Stimulated activated naive CD4-positive, alpha-beta T cell treated with Interleukin-2 at 50 U/mL for 16 hours (primary cell): ENCODE data around the gene FANCI.

ENCODE experiments used
- DNase-seq: peaks from one replicate; lab custom pipeline; 2025; lab: John Stamatoyannopoulos, UW

The FANCI gene

DNA sequence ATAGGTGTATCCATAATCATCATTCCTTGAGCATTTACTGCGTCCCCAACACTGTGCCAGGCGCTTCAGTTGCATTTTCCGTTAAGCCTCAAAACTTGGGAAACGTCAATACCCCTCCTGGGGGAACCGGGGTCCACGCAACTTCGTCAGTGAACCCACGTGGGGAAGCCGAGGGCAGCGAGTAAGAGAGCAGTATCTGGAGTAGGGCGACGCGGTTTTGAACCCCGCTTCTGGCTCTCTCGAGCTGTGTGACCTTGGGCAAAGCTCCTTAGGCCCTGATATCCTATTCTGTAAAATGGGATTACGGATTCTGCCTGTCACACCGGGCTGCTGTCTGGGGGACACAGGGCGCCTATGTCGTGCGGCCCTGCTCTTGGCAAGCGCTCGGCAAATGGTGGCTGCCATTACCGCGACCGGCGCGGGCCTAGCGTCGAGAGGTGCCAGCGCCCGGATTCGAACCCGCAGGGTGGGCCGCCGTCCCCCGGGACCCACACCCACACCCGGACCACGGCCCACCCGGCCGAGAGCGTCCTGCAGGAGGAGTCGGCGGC is 90.3 kb downstream of the FANCI start:
- no peak for DNase-seq

DNA sequence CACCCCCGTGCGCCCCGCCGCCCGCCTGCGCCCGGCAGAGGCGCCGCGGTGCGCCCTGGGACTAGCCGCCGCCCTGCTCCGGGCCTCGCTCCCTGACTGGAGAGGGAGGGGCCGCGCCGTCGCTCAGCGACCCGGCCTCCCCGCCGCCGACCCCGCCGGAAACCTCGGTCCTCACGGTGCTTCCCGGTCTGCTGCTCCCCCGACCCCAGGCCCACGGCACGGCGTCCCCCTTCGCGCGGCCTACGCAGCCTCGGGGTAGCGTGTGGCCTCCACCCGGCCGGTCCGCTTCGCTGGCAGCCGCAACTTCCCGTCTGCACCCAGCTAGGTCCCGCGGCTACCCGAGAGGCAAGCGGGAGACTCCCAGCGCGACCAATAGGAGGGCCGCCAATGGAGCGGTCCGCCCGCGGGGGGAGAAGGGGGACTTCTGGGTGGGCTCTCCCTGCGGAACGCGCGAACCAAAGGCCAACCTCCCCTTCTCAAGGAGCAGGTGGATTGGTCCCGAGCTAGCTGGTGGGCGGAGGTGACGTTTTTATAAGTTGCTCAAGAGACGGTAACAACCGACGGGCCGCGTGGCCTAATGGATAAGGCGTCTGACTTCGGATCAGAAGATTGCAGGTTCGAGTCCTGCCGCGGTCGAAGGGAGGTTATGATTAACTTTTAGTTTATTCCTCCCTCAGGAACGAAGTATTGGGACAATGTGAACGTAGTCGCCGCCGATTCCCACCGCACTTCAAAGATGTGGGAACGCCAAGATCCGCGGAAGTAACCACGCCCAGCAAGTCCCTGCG is 90.9 kb downstream of the FANCI start, which contains the start of gene POLG:
POLG (minus strand) TSS at position 315 of the 788 bp plus-strand sequence. CDS start 1,070 bp downstream, outside the sequence.
- peak; percentile 98 for DNase-seq

GRCh38 chr15:89335298-89336041 is 91.7 kb downstream of the FANCI start:
- no peak for DNase-seq

- no peak for DNase-seq
Measured at GRCh38 chr15:89338036-89338435, 94.3 kb downstream of the FANCI start.

DNA sequence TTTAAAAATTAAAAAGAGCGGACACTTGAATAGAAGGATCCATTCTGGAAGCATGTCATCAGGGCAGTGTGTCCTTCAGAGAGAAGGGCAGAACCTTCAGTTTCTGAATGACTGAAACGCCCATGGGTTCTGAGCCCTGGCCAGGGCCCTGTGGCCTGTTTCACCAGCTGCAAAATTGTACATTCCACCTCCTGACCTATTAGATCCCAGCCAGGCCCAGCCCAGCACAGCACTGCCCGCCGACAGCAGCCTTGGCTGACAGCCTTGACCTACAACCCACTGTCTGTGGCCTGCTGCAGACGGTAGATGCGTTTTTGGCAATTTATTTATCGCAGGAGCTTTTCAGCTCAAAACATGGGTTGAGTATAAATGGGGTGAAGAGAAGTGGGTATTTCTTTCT is 96.8 kb downstream of the FANCI start:
- no peak for DNase-seq

- DNase-seq, result no peak
Measured at GRCh38 chr15:89341316-89342005, 97.7 kb downstream of the FANCI start.

DNA sequence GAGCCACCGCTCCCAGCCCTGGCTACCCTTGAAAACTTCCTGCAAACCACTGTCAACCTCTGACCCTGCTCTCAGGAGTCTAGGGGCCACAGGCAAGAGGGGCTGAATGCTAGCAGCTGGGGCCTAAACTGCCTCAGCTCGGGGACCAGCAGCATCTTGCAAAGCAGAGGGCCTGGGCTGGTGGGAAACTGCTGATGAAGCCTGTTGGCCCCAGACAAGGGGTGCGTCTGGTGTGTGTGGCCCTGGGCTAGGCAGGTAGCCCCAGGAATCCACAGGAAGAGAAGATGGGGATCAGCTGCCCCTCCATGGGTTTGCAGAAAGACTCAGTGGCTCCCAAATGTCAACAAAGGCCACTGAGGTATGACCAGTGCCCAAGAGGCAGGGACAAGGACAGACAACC is 99.1 kb downstream of the FANCI start:
- no peak for DNase-seq

DNA sequence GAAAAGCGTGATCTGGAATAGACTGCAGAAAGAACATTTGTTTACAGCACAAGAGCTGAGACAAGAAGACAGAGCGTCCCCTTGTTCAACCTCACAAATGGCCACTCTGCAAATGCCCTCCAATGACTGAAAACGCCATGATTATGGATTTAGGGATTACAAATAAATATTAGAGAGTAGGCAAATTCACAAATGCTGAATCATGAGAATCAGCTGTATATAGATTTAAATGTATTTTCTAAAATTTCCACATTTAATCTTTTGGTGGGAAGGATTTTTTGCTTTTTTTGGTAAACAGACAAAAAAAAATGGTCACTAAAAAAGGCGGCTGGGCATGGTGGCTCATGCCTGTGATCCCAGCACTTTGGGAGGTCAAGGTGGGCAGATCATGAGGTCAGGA is 101.5 kb downstream of the FANCI start:
- DNase-seq, result no peak

DNA sequence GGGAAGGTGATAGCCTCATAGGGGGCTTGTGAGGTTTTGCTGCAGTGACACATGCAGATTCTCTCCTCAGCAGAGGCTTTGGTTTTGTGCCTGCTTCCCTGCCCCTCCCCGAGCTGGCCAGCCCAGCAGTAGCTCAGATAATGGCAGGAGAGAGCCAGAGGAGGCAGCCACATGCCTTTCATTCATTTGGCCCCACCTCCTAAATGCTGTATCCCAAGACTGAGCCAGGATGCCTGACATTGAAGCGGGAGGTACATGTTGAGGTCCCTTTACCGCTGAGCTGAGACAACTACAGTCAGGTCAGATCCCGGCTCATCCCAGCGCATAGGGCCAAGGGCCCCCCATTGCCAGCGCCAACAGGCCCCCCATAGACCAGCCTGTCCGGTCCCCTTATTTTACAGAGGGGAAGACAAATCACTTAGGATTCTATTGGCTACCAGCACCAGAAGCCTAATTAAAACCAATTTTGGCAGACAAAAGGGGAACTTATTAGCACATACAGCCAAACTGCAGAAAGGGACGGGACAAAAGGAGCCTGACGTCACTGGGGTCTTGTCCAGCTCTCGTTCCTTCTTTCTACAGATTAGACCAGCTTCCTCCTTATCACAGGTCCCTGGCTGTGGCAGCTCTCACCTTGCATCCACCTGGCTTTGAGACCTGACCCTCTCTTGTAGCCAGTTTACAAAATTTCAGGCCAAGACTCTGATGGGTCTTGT is 102.9 kb downstream of the FANCI start:
- DNase-seq, result no peak

GRCh38 chr15:89349206-89349558 is 105.4 kb downstream of the FANCI start:
- DNase-seq, result no peak

DNA sequence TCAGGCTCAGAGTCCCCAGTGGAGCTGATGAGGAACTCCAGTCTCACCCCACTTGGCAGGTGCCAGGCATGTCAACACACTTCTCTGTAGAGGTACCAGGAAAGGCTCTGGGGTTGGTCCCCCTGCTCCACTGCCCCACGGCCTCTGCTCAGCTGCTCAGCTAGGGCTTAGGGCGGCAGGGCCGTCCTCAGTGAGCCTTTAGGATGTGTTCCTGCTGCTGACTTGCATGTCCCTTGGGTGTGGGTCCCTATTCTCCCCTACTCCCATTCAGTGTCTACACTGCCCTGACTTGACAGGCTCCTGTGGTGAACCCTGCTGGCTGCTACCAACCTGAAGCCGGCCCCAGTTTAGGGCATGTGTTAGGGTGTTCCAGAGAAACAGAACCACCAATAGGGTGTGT is 108.7 kb downstream of the FANCI start:
- DNase-seq, result no peak

DNA sequence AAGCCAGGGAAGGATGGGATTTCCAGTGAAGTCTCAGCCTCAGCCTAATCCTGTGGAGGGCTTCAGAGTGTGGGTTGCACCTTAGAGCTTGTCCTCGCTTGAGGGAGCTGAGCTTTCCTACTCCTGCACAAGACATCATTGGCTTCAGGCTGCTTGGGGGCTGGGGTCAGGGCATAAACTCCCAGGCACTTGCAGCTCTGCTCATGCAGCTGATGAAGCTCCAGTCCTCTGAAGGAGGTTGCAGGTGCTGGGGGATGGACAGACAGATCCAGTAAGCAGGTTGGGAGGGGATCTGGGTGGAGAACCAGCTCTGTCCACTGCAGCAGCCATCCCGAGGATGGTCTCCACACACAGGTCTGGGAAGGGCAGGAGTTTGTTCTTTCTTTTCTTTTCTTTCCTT is 110.2 kb downstream of the FANCI start:
- no peak for DNase-seq

- no peak for DNase-seq
Measured at GRCh38 chr15:89356634-89357298, 113.0 kb downstream of the FANCI start.

GRCh38 chr15:89358435-89358754 is 114.6 kb downstream of the FANCI start:
- DNase-seq, result no peak

GRCh38 chr15:89358755-89359439 is 115.1 kb downstream of the FANCI start:
- DNase-seq, result peak; percentile 69

GRCh38 chr15:89359471-89360293 is 115.9 kb downstream of the FANCI start:
- DNase-seq, result no peak

GRCh38 chr15:89360294-89360971 is 116.7 kb downstream of the FANCI start:
- no peak for DNase-seq

GRCh38 chr15:89361451-89362202 is 117.8 kb downstream of the FANCI start:
- DNase-seq, result peak; percentile 48
